Measurements from ENCODE around the gene PPFIA1.

PPFIA1 gene

GRCh38 chr11:70415191-70415590 lies 144.7 kb downstream of the PPFIA1 start:
- H3K4me3 ChIP-seq (ENCODE audit: control insufficient read depth, low read depth, low read length) = no peak overlapping the region
- peak; percentile 62 for TF ChIP-seq CTCF (conservative IDR thresholded peaks at IDR 0.05; ENCODE audit: control insufficient read depth, insufficient read depth, low read depth, low read length)
- peak; percentile 89 for DNase-seq (ENCODE audit: low read depth)

DNA sequence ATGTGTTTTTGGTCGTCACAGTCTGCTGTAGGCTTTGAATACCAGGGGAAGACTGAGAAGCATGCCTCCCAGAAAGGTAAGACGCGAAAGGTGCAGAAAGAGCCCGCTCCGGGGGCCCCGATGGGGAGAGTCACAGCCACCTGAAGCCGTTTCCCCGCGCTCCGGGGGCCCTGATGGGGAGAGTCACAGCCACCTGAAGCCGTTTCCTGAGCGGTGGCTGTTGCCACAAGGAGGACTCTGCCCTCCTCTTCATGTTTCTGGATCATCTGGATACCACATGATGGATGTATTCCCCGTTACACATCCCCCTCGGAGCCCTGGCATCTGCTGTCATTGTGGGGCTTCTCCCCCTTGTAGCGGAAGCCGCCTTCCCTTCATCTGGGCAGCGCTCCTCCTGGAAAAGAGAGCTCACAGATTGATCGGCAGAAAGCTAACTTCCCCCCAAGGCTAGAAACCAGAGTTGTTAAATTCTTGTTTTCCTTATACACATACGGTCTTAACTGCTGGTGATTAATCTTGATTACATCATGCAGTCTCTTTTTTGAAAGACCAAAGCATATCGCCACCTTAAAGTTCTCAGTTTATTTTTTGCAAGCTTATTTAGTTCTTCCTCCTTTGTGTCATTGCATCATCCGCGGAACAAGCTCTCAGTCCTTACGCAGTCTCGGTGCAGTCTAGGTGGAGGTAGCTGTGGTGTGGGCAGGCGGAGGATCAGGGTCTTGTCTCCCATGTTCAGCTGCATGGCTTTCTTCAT lies 145.3 kb downstream of the PPFIA1 start:
- no peak for TF ChIP-seq CTCF (conservative IDR thresholded peaks at IDR 0.05; ENCODE audit: control insufficient read depth, insufficient read depth, low read depth, low read length)
- H3K4me3 ChIP-seq (ENCODE audit: control insufficient read depth, low read depth, low read length) = no peak overlapping the region
- peak; percentile 36 for DNase-seq (ENCODE audit: low read depth)

DNA sequence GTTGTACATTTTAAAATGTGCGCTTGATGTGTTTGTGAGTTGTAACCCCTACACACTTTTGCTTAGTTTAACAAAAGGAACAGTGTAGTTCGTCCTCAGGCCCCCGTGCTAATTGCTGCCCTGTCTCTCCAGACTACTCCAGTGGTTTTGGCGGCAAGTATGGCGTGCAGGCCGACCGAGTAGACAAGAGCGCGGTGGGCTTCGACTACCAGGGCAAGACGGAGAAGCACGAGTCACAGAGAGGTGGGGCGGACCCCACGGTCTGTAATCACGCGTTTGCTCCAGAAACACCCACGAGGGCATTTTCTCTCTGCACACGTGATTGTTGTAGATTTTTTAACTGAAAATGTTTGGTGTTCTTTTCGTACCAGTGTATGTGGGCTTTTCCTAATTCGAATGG lies 146.4 kb downstream of the PPFIA1 start:
- H3K4me3 ChIP-seq (ENCODE audit: control insufficient read depth, low read depth, low read length) = no peak overlapping the region
- DNase-seq (ENCODE audit: low read depth) = no peak
- TF ChIP-seq CTCF (conservative IDR thresholded peaks at IDR 0.05; ENCODE audit: control insufficient read depth, insufficient read depth, low read depth, low read length) = no peak

GRCh38 chr11:70418130-70418529 lies 147.6 kb downstream of the PPFIA1 start:
- TF ChIP-seq CTCF (conservative IDR thresholded peaks at IDR 0.05; ENCODE audit: control insufficient read depth, insufficient read depth, low read depth, low read length) = no peak
- H3K4me3 ChIP-seq (ENCODE audit: control insufficient read depth, low read depth, low read length) = no peak overlapping the region
- no peak for DNase-seq (ENCODE audit: low read depth)

DNA sequence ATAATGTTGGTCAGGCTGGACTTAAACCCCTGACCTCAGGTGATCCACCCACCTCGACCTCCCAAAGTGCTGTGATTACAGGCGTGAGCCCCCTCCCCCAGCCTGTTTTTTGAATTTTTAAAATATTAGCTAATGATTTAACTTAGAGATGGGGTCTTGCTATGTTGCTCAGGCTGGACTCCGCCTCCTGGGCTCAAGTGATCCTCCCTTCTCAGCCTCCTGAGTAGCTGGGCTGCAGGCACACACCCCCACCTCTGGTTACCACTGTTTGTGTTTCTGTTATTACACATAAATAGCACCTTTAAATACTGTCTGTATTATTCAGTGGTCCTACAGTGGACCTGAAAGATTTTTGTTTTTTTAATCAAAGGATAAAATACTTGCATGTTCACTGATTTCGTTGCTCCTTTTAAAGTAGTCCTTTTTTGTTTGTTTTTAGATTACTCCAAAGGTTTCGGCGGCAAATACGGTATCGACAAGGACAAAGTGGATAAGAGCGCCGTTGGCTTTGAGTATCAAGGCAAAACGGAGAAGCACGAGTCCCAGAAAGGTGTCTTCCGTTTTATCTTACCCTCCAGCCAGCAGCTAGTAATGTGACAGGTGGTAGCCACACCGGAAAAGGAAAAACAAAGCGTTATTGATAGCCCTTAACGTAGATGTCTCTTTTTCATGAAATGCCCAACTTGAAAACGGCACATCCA lies 149.0 kb downstream of the PPFIA1 start:
- H3K4me3 ChIP-seq (ENCODE audit: control insufficient read depth, low read depth, low read length) = no peak overlapping the region
- DNase-seq (ENCODE audit: low read depth) = no peak
- TF ChIP-seq CTCF (conservative IDR thresholded peaks at IDR 0.05; ENCODE audit: control insufficient read depth, insufficient read depth, low read depth, low read length) = no peak

DNA sequence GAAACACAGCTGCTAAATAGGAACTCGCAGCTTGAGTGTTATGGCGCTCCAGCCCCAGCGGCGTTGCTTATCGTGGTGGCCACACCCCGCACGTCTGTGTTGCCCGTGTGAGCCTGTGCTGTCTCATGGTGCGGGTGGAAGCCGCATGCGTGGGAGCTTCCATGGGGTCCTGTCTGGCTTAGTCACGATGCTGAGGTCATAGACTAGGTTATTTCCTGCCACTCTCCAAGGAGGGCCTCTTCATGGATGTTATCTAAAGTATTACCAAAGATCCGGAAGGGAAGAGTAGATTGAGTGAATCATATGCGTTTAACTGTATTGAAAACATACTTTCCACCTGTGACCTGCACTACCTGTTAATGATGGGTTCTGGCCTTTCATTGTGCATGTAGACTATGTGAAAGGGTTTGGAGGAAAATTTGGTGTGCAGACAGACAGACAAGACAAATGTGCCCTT lies 149.5 kb downstream of the PPFIA1 start:
- peak; percentile 80 for DNase-seq (ENCODE audit: low read depth)
- no peak for TF ChIP-seq CTCF (conservative IDR thresholded peaks at IDR 0.05; ENCODE audit: control insufficient read depth, insufficient read depth, low read depth, low read length)
- H3K4me3 ChIP-seq (ENCODE audit: control insufficient read depth, low read depth, low read length) = no peak overlapping the region
